Measurements from ENCODE around the gene UMAD1. TPM values are rescaled to one million over a fixed set of nuclear protein-coding genes. Genes with fewer than 3 reads are reported as not detected.

The UMAD1 gene
- polyA plus RNA-seq, 3 donors, result 6.2 to 22.7 (median 18.6) TPM

DNA sequence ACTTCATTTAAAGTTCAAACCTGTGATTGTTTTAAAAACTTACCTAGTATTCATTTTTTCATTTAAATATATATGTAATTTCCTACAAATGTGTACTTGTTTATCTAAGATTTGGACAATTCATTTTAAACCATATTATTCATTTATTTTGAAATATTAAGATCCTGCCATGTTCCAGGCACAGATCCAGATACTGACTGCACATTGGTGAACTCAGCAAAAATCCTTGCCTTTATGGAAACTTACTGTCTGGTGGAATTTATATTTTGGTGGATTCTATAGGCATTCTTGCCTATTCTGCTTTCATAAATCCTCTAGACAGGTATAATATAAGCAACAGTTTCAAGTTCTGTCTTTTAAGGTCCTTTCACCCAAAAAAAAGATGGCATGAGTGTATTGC, 126.1 kb downstream of the UMAD1 start:
- Mint-ChIP-seq H3K27ac (no peak overlapping the region), H3K4me1 (peaks cover 8% of the 10 kb centered on the region), H3K27me3 (ENCODE audit: low read depth in 3 of 3) (no peaks in the 10 kb centered on the region), H3K4me3 (no peak overlapping the region), H3K36me3 (no peaks in the 10 kb centered on the region), H3K9me3 (no peaks in the 10 kb centered on the region)
- Histone ChIP-seq H2AFZ (ENCODE audit: insufficient read depth, low read depth, low read length, poor library complexity, severe bottlenecking) (no peak overlapping the region), H3K4me3 (replicated peaks in 1 of 3; ENCODE audit: low read depth in 2 of 3, low read length in 3 of 3) (no peak overlapping the region), H4K20me1 (ENCODE audit: insufficient read depth, low read length) (no peaks in the 10 kb centered on the region), H3K36me3 (replicated peaks in 1 of 2; ENCODE audit: control insufficient read depth in 1 of 2, insufficient read depth in 2 of 2, low read length in 2 of 2) (no peaks in the 10 kb centered on the region), H3K4me1 (ENCODE audit: control insufficient read depth in 1 of 2, insufficient read depth in 2 of 2, low read length in 2 of 2) (peaks cover 0 to 8% of the 10 kb centered on the region in 2 donors), H3K9me3 (replicated peaks in 1 of 2; ENCODE audit: control insufficient read depth in 1 of 2, insufficient read depth in 1 of 2, low read length in 2 of 2) (no peaks in the 10 kb centered on the region), H3K9ac (ENCODE audit: insufficient read depth, low read length, poor library complexity, severe bottlenecking) (no peak overlapping the region), H3K27me3 (ENCODE audit: control insufficient read depth in 2 of 2, insufficient read depth in 2 of 2, low read length in 2 of 2) (no peaks in the 10 kb centered on the region), H3K4me2 (replicated peaks; ENCODE audit: extremely low read depth, low read length, poor library complexity, severe bottlenecking) (no peak overlapping the region), H3K27ac (ENCODE audit: low read depth in 1 of 2, low read length in 2 of 2) (no peak overlapping the region), H3K79me2 (ENCODE audit: insufficient read depth, low read length) (no peaks in the 10 kb centered on the region)
- DNase-seq, result no peak
- TF ChIP-seq, protein P1, sequence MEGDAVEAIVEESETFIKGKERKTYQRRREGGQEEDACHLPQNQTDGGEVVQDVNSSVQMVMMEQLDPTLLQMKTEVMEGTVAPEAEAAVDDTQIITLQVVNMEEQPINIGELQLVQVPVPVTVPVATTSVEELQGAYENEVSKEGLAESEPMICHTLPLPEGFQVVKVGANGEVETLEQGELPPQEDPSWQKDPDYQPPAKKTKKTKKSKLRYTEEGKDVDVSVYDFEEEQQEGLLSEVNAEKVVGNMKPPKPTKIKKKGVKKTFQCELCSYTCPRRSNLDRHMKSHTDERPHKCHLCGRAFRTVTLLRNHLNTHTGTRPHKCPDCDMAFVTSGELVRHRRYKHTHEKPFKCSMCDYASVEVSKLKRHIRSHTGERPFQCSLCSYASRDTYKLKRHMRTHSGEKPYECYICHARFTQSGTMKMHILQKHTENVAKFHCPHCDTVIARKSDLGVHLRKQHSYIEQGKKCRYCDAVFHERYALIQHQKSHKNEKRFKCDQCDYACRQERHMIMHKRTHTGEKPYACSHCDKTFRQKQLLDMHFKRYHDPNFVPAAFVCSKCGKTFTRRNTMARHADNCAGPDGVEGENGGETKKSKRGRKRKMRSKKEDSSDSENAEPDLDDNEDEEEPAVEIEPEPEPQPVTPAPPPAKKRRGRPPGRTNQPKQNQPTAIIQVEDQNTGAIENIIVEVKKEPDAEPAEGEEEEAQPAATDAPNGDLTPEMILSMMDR (IDR thresholded peaks at IDR 0.05), result no peak
- intact Hi-C loops (cut with micrococcal nuclease), result no loop called here

DNA sequence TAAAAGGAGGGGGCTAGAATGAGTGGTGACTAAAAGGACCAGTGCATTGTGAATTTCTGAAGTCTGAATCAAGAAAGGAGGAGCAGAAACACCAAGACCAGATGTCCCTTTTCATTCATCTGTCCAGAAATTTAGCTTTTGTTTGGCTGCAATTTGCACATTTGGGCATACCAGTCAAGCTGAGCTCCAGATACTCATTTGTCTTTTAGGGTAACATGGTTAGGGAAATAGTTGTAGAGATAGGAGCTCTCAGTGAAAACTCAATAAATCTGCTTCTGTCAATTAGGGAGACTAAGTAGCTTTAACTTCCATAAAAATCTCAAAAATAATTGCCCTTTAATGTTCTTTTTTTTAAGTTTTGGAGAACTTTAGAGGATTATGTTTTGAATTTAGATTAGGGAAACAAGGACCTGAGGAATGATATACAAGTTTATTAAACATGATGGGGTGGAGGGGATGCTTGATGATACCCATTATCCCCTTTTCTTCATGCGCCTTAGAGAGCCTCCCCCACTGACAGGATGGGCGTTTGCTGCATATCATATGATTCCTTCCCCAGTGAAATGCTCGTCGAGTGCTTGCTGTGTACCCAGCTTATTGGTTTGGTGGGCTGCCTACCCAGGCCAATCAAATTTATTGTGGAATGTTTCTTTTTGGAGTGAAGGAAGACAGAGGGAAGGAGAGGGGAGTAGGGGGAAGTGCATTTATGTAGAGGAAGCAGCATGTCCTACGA, 128.6 kb downstream of the UMAD1 start:
- peaks cover 2% of the 10 kb centered on the region for H3K4me1 Mint-ChIP-seq
- no peak overlapping the region for H3K4me3 Mint-ChIP-seq
- Histone ChIP-seq H3K4me2 (replicated peaks; ENCODE audit: extremely low read depth, low read length, poor library complexity, severe bottlenecking) (no peak overlapping the region), H4K20me1 (ENCODE audit: insufficient read depth, low read length) (no peaks in the 10 kb centered on the region), H3K4me1 (ENCODE audit: control insufficient read depth in 1 of 2, insufficient read depth in 2 of 2, low read length in 2 of 2) (no peaks in the 10 kb centered on the region), H3K36me3 (replicated peaks in 1 of 2; ENCODE audit: control insufficient read depth in 1 of 2, insufficient read depth in 2 of 2, low read length in 2 of 2) (no peaks in the 10 kb centered on the region), H2AFZ (ENCODE audit: insufficient read depth, low read depth, low read length, poor library complexity, severe bottlenecking) (no peak overlapping the region), H3K4me3 (replicated peaks in 1 of 3; ENCODE audit: low read depth in 2 of 3, low read length in 3 of 3) (no peak overlapping the region), H3K9me3 (replicated peaks in 1 of 2; ENCODE audit: control insufficient read depth in 1 of 2, insufficient read depth in 1 of 2, low read length in 2 of 2) (no peaks in the 10 kb centered on the region), H3K27me3 (ENCODE audit: control insufficient read depth in 2 of 2, insufficient read depth in 2 of 2, low read length in 2 of 2) (no peaks in the 10 kb centered on the region), H3K79me2 (ENCODE audit: insufficient read depth, low read length) (no peaks in the 10 kb centered on the region), H3K27ac (ENCODE audit: low read depth in 1 of 2, low read length in 2 of 2) (no peak overlapping the region), H3K9ac (ENCODE audit: insufficient read depth, low read length, poor library complexity, severe bottlenecking) (no peak overlapping the region)
- H3K27ac Mint-ChIP-seq, result no peak overlapping the region
- TF ChIP-seq, protein P1 (IDR thresholded peaks at IDR 0.05), result no peak
- DNase-seq, result no peak
- H3K36me3 Mint-ChIP-seq, result no peaks in the 10 kb centered on the region
- no peaks in the 10 kb centered on the region for H3K27me3 Mint-ChIP-seq (ENCODE audit: low read depth in 3 of 3)
- no peaks in the 10 kb centered on the region for H3K9me3 Mint-ChIP-seq
- WGBS (ENCODE audit: insufficient coverage), result 50% methylated on average over 1 of the region's 5 CpGs
- intact Hi-C loops (cut with micrococcal nuclease), result no loop called here

Measured in CD14-positive monocyte (primary cell).